Ovary (tissue), 9 donors: ENCODE measurements around the gene CACNB2. TPM values are rescaled to one million over a fixed set of nuclear protein-coding genes. Genes with fewer than 3 reads are reported as not detected.

Experiments
- DNase-seq, 5 donors: peaks; one replicate each; pipeline ENCODE4 v3.0.0-alpha.2; 2019 to 2020
- H3K27ac ChIP-seq, 2 donors: fragments of 200-600 bp; one replicate each; pipeline versions ENCODE4 v1.5.1 to v1.8.0; 2019 to 2022
- H3K27me3 ChIP-seq: fragments of 200-600 bp; one replicate; pipeline ENCODE4 v1.8.0; 2022
- H3K36me3 ChIP-seq: fragments of 200-600 bp; sonication (generic); one replicate; pipeline ENCODE4 v1.5.1; 2019
- H3K4me1 ChIP-seq: one replicate; pipeline ENCODE4 v1.8.1; 2013; ENCODE audit warnings: mild to moderate bottlenecking, moderate library complexity; ENCODE audit not compliant: insufficient read depth
- H3K4me3 ChIP-seq: fragments of 200-600 bp; sonication (generic); one replicate; pipeline ENCODE4 v1.5.1; 2017
- H3K9me3 ChIP-seq, 2 donors: fragments of 200-600 bp in 1 of 2; sonication (generic) in 1 of 2; one replicate each; pipeline versions ENCODE4 v1.5.1 to v1.8.1; 2013 to 2019; ENCODE audit warnings: mild to moderate bottlenecking in 1 of 2, moderate library complexity in 1 of 2
- CTCF ChIP-seq, 3 donors: fragments of 450-650 bp in 2 of 3; fragments of 200-600 bp in 1 of 3; IDR thresholded peaks; one replicate each; pipeline versions ENCODE4 v1.5.1 to v1.8.0; 2016 to 2022; ENCODE audit warnings: antibody characterized with exemption in 3 of 3, mild to moderate bottlenecking in 1 of 3
- EP300 ChIP-seq: sonication (generic); formaldehyde crosslinking; IDR thresholded peaks from one replicate; pipeline ENCODE4 v1.6.1; 2017; ENCODE audit warnings: antibody characterized with exemption
- POLR2A ChIP-seq: fragments of 450-650 bp; IDR thresholded peaks from one replicate; pipeline ENCODE4 v1.6.1; 2017; ENCODE audit warnings: antibody characterized with exemption, mild to moderate bottlenecking, moderate library complexity
- WGBS, 3 donors: extraction: QIAGEN DNeasy Blood & Tissue Kit in 1 of 3; methylation state at CpG; one replicate each; pipeline versions ENCODE4 v1.1.5 to v1.1.7; 2013 to 2017; 5-methylcytosine and 5-hydroxymethylcytosine counted together
- intact Hi-C, 4 donors: fragments of 100-400 bp; cut with DNase I; formaldehyde crosslinking; loops; one replicate each; pipeline versions ENCODE4 v1.11.0 to v1.15.1; 2022 to 2023
- polyA plus RNA-seq, 2 donors: library from polyadenylated mRNA; stranded (reverse); fragments of 200-250 nt in 1 of 2; fragments of 350-450 nt in 1 of 2; fragmentation: Illumina TruSeq in 1 of 2; extraction: RNeasy Lipid Tissue Mini Kit (QIAGEN cat#74804) in 1 of 2; gene quantifications; one replicate each; pipeline ENCODE4 v1.2.3, GENCODE V29; 2013 to 2014
- total RNA-seq, 7 donors: library from RNA; depleted of rRNA in 2 of 7; stranded (reverse); fragments of >200 nt in 2 of 7; fragmentation: NEBNext Ultra II Directional in 3 of 7; extraction: Animal tissue kit (Norgen Biotek cat#: 25700) in 3 of 7; gene quantifications; one replicate each; pipeline versions ENCODE4 v1.1.0 to v1.2.4, GENCODE V29; 2016 to 2023
- donor health status: DM: no; HTN: no; CAD: no; lungs with moderate emphysema.
- donor health status: DM: no; HTN: no; CAD: no.
- donor health status: Bipolar disorder and iron deficiency.
- donor health status: DM: yes; HTN: yes; CAD: no.
- donor health status: DM: no; HTN: no; CAD: no.
- donor health status: DM: yes; HTN: yes; CAD: no.

The CACNB2 gene
- total and polyA plus RNA-seq, 9 donors: 8.9 to 60.9 (median 23.8) TPM

- H3K4me1 ChIP-seq: no peaks in the 10 kb centered on the region
- DNase-seq: no peak
- H3K27me3 ChIP-seq: no peaks in the 10 kb centered on the region
- H3K9me3 ChIP-seq: no peaks in the 10 kb centered on the region
- 91 to 95% (median 92%) methylated on average over 2 of the region's 2 CpGs for WGBS, 3 donors
- no peak overlapping the region for H3K27ac ChIP-seq
- H3K4me3 ChIP-seq: no peak overlapping the region
- TF ChIP-seq POLR2A (no peak), CTCF (IDR thresholded peaks at IDR 0.05) (no peak), EP300 (no peak)
- intact Hi-C loops: no loop called here
- H3K36me3 ChIP-seq: no peaks in the 10 kb centered on the region
Observed at GRCh38 chr10:18549105-18549504, 408.9 kb downstream of the CACNB2 start.

DNA sequence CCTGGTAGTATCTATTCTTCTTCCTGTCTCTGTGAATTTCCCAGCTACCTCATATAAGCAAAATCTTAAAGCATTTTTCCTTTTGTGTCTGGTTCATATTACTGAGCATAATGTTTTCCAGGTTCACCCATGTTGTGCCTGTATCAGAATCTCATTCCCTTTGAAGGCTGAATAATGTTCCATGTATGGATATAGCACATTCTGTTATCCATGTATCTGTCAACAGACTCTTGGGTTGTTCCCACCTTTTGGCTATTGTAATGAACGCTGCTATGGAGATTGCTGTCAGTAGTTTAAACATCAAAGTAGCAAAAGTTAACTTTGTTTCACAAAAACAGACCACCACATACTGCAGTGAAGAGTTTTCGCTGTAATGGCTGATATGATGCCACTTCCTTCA is 411.2 kb downstream of the CACNB2 start:
- 98 to 100% (median 99%) methylated on average over 2 of the region's 2 CpGs for WGBS, 3 donors

DNA sequence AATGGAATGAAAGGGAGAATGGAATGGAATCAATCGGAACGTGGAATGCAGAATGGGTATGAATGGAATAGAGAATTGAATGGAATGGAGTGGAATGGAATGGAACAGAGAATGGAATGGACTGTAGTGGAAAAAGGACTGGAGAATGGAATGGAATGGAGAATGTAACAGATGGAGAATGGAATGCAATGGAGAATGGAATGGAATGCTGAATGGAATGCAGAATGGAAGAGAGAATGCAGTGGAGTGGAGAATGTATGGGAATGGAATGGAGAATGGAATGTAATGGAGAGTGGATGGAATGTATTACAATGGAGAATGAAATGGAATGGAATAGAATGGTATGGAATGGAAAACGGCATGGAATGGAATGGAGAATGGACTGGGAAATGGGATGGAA is 414.3 kb downstream of the CACNB2 start:
- 94 to 100% (median 94%) methylated on average over 3 of the region's 3 CpGs for WGBS, 3 donors
- H3K36me3 ChIP-seq: no peaks in the 10 kb centered on the region
- intact Hi-C loops: no loop called here
- no peaks in the 10 kb centered on the region for H3K4me1 ChIP-seq
- H3K4me3 ChIP-seq: no peak overlapping the region
- no peaks in the 10 kb centered on the region for H3K9me3 ChIP-seq
- no peaks in the 10 kb centered on the region for H3K27me3 ChIP-seq
- no peak for DNase-seq
- no peak overlapping the region for H3K27ac ChIP-seq
- no peak for TF ChIP-seq CTCF (IDR thresholded peaks at IDR 0.05)

More for the DNA sequence above, 411.2 kb downstream of the CACNB2 start:
- Histone ChIP-seq H3K27me3 (no peaks in the 10 kb centered on the region), H3K27ac (no peak overlapping the region), H3K4me3 (no peak overlapping the region), H3K4me1 (no peaks in the 10 kb centered on the region), H3K9me3 (no peaks in the 10 kb centered on the region), H3K36me3 (no peaks in the 10 kb centered on the region)
- intact Hi-C loops: no loop called here
- TF ChIP-seq CTCF (IDR thresholded peaks at IDR 0.05) (no peak), POLR2A (no peak), EP300 (no peak)
- no peak for DNase-seq

DNA sequence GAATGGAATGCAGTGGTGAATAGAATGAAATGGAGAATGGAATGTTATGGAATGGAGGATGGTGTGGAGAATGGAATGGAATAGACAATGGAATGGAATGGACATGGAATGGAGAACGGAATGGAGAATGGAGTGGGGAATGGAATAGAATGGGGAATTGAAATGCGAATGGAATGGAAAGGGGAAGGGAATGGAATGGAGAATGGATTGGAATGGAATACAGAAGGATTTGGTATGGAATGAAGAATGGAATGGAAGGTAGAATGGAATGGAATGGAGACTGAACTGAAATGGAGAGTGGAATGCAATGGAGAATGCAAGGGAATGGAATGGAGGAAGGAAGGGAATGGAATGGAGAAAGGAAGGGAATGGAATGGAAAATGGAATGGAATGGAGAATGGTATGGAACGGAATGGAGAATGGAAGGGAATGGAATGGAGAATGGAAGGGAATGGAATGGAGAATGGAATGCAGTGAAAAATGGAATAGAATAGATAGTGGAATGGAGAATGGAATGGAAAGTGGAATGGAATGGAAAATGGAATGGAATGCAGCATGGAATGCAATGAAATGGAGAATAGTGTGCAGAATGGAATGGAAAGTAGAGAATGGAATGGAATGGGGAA is 416.4 kb downstream of the CACNB2 start:
- 97 to 99% (median 99%) methylated on average over 3 of the region's 3 CpGs for WGBS, 3 donors
- intact Hi-C loops: no loop called here
- H3K27ac ChIP-seq: no peak overlapping the region
- no peak for TF ChIP-seq POLR2A
- TF ChIP-seq CTCF (IDR thresholded peaks at IDR 0.05): no peak
- TF ChIP-seq EP300: no peak
- H3K4me3 ChIP-seq: no peak overlapping the region
- no peaks in the 10 kb centered on the region for H3K9me3 ChIP-seq
- H3K4me1 ChIP-seq: no peaks in the 10 kb centered on the region
- H3K36me3 ChIP-seq: no peaks in the 10 kb centered on the region
- H3K27me3 ChIP-seq: no peaks in the 10 kb centered on the region
- DNase-seq: no peak
